ENCODE results near the gene BAZ2B.

GRCh38 chr2:159442159-159442852, 174.0 kb downstream of the BAZ2B start:
- TF ChIP-seq, protein P1, sequence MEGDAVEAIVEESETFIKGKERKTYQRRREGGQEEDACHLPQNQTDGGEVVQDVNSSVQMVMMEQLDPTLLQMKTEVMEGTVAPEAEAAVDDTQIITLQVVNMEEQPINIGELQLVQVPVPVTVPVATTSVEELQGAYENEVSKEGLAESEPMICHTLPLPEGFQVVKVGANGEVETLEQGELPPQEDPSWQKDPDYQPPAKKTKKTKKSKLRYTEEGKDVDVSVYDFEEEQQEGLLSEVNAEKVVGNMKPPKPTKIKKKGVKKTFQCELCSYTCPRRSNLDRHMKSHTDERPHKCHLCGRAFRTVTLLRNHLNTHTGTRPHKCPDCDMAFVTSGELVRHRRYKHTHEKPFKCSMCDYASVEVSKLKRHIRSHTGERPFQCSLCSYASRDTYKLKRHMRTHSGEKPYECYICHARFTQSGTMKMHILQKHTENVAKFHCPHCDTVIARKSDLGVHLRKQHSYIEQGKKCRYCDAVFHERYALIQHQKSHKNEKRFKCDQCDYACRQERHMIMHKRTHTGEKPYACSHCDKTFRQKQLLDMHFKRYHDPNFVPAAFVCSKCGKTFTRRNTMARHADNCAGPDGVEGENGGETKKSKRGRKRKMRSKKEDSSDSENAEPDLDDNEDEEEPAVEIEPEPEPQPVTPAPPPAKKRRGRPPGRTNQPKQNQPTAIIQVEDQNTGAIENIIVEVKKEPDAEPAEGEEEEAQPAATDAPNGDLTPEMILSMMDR (IDR thresholded peaks at IDR 0.05): no peak
- no peak for TF ChIP-seq POLR2A (IDR thresholded peaks at IDR 0.05)

Data from testis (tissue), 2 donors.